Cardiac muscle cell (in vitro differentiated cells and primary cell): ENCODE data around the gene TXNRD2. TPM values are rescaled to one million over a fixed set of nuclear protein-coding genes. Genes with fewer than 3 reads are reported as not detected.

Experiments
- DNase-seq, 2 donors: peaks; one replicate each; pipeline versions ENCODE4 v3.0.0 to v3.0.0-alpha.2; 2010 to 2017; ENCODE audit warnings: low read depth in 1 of 2, low spot score in 1 of 2
- H3K27ac ChIP-seq: fragments of 200-600 bp; sonication (generic); 2 replicates; pipeline ENCODE4 v1.5.1; 2016
- H3K27me3 ChIP-seq: fragments of 200-600 bp; sonication (generic); 2 replicates; pipeline ENCODE4 v1.6.0; 2016; ENCODE audit warnings: control low read depth
- H3K36me3 ChIP-seq: fragments of 200-600 bp; sonication (generic); 2 replicates; pipeline ENCODE4 v1.5.1; 2016; ENCODE audit warnings: control low read depth
- H3K4me1 ChIP-seq: fragments of 200-600 bp; sonication (generic); 2 replicates; pipeline ENCODE4 v1.8.1; 2017; ENCODE audit warnings: low read depth, mild to moderate bottlenecking, mixed run types
- H3K4me3 ChIP-seq: fragments of 200-600 bp; sonication (generic); 2 replicates; pipeline ENCODE4 v1.5.1; 2016; ENCODE audit warnings: mild to moderate bottlenecking
- H3K9me3 ChIP-seq: fragments of 200-600 bp; sonication (generic); 2 replicates; pipeline ENCODE4 v1.5.1; 2017; ENCODE audit warnings: low read depth, mild to moderate bottlenecking, control low read depth
- polyA plus RNA-seq: library from polyadenylated mRNA; unstranded; fragments of >200 nt; fragmentation: Nextera tagmentation; extraction: Ambion mirVana; gene quantifications from 2 replicates; pipeline ENCODE4 v1.2.1, GENCODE V29; 2016
- total RNA-seq: library from RNA; depleted of rRNA; stranded (reverse); fragments of >200 nt; gene quantifications from 2 replicates; pipeline ENCODE4 v1.2.3, GENCODE V29; 2016
- TF ChIP-seq, protein P1 (sequence below): IDR thresholded peaks from 2 replicates; pipeline ENCODE4 v1.5.1; 2012; ENCODE audit warnings: low read depth, mild to moderate bottlenecking, low read length

The TXNRD2 gene
- total and polyA plus RNA-seq, 2 experiments from 2014 or later, result 15.6 to 21.2 TPM

DNA sequence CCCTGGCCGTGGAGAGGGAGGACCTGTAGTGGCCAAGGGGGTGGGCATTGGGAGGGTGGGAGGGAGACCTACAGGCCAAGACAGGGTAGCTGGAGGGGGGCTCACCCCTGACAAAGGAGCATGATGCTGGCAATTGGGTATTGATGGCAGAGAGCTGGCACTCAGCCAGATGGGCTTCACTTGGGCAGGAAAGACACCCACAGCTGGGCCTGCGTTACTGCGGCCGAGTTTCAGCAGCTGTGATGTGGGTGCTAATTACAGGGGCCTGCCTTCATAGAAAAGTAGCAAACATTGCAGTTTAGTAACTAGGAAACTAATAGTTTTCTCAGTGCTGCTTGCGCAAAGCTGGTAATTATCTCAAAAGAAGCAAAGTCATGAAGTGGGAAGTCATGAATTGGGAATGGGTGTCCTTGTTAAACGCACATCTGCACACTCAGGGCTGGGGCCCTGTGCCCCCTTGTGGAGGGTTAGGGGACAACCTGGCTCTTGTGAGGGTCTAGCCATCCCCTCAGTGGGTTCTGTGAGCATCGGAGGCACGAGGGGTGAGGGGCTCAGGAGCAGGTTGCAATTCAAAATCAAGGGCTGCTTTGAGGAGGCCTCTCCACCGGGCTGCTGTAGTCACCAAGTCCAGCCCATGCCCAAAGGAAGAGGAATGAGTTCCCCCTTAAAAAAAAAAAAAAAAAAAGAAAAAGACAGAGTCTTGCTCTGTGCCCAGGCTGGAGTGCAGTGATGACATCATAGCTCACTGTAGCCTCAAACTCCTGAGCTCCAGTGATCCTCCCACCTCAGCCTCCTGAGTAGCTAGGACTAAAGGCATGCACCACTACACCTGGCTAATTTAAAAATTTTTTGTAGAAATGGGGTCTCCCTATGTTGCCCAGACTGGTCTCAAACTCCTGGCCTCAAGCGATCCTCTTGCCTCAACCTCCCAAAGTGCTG is 24.4 kb upstream of the TXNRD2 start:
- H3K4me1 ChIP-seq, result no peaks in the 10 kb centered on the region
- H3K27ac ChIP-seq, result no peak overlapping the region
- TF ChIP-seq, protein P1, sequence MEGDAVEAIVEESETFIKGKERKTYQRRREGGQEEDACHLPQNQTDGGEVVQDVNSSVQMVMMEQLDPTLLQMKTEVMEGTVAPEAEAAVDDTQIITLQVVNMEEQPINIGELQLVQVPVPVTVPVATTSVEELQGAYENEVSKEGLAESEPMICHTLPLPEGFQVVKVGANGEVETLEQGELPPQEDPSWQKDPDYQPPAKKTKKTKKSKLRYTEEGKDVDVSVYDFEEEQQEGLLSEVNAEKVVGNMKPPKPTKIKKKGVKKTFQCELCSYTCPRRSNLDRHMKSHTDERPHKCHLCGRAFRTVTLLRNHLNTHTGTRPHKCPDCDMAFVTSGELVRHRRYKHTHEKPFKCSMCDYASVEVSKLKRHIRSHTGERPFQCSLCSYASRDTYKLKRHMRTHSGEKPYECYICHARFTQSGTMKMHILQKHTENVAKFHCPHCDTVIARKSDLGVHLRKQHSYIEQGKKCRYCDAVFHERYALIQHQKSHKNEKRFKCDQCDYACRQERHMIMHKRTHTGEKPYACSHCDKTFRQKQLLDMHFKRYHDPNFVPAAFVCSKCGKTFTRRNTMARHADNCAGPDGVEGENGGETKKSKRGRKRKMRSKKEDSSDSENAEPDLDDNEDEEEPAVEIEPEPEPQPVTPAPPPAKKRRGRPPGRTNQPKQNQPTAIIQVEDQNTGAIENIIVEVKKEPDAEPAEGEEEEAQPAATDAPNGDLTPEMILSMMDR, result peak; percentile 45
- no peaks in the 10 kb centered on the region for H3K9me3 ChIP-seq
- no peaks in the 10 kb centered on the region for H3K36me3 ChIP-seq
- no peaks in the 10 kb centered on the region for H3K27me3 ChIP-seq
- no peak for DNase-seq
- H3K4me3 ChIP-seq, result no peak overlapping the region

DNA sequence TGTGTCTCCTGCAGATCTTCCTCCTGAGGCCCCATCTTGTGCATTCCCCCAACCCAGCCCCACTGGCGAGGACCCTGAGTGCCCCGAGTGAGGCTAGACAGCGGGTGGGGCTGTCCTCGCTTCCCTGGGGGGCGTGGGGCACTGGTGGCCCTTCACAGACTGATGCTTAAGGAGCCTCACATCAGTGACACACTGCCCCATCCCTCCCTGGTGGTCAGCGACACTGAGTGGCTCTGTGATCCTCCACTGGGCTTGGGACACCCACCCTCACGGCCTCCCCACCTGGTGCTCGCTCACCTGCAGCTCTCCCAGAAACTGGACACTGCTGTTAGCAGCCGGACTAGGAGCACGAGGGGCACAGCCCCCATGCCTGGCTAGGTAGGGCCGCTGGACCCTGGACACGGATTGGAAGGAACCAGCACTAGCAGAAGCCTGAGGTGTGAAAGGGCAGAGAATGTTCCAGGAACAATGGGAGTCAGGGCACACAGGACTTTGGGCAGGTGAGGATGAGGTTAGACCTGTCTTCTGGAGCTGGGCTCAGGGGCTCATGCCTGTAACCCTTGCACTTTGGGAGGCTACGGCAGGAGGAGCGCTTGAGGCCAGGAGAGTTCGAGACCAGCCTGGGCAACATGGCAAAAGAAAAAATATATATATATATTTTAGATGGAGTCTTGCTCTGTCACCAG is 23.2 kb upstream of the TXNRD2 start:
- Histone ChIP-seq H3K9me3 (no peaks in the 10 kb centered on the region), H3K4me3 (no peak overlapping the region), H3K27me3 (no peaks in the 10 kb centered on the region), H3K36me3 (no peaks in the 10 kb centered on the region), H3K4me1 (peaks cover 5% of the 10 kb centered on the region), H3K27ac (no peak overlapping the region)
- DNase-seq, result no peak
- TF ChIP-seq, protein P1, result no peak

DNA sequence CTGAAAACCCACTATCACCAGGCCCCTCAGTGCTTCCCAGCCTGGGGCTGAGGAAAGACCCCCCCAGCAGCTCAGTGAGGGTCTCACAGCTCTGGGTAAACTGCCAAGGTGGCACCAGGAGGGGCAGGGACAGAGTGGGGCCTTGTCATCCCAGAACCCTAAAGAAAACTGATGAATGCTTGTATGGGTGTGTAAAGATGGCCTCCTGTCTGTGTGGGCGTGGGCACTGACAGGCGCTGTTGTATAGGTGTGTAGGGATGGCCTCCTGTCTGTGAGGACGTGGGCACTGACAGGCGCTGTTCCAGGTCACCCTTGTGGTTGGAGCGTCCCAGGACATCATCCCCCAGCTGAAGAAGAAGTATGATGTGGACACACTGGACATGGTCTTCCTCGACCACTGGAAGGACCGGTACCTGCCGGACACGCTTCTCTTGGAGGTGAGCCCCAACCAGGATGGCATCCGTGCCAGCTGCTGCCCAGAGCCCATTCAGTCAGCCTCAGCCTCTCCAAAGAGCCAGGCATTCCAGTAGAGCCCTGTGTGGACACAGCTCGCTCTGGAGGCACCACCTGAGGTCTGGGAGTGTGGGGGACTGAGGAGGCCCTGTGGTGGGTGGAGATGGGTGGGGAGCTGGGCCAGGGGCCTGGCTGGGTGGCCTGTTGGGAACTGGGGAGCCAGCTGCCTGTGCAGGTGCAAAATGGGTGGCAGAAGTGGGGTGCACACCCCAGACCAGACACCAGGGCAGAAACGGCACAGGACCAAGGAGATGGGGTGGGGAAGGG is 22.4 kb upstream of the TXNRD2 start:
- Histone ChIP-seq H3K27ac (no peak overlapping the region), H3K36me3 (no peaks in the 10 kb centered on the region), H3K27me3 (no peaks in the 10 kb centered on the region), H3K9me3 (no peaks in the 10 kb centered on the region), H3K4me1 (peaks cover 7% of the 10 kb centered on the region), H3K4me3 (no peak overlapping the region)
- TF ChIP-seq, protein P1, result no peak
- DNase-seq, result no peak

DNA sequence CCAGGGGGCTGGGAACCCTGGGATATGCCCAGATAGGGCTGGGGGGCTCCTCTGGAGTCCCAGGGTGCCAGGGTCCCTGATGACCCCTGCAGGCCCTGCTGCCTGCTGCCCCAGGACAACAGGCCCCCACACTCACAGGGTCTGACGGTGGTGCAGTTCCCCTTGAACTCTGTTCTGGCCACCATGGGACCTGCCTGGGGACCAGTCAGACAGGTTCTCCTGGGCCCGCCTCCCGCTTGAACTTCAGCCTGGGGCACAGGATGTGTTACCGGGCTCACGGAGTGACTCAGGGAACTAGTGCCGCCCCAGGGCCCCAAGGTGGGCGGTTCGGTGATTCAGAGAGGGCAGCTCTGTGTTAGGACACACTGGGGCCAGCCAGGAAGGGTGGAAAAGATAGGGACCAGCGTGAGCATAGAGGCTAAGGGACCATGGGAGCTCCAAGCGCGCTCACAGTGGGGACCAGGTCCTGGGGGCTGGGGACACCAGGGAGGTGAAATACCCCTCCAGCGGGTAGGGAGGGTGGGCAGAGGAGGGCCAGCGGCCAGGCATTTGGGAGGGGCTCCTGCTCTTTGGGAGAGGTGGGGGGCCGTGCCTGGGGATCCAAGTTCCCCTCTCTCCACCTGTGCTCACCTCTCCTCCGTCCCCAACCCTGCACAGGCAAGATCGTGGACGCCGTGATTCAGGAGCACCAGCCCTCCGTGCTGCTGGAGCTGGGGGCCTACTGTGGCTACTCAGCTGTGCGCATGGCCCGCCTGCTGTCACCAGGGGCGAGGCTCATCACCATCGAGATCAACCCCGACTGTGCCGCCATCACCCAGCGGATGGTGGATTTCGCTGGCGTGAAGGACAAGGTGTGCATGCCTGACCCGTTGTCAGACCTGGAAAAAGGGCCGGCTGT is 21.5 kb upstream of the TXNRD2 start:
- H3K27me3 ChIP-seq, result no peaks in the 10 kb centered on the region
- no peaks in the 10 kb centered on the region for H3K9me3 ChIP-seq
- H3K4me3 ChIP-seq, result no peak overlapping the region
- DNase-seq, result no peak
- H3K4me1 ChIP-seq, result peaks cover 11% of the 10 kb centered on the region
- no peaks in the 10 kb centered on the region for H3K36me3 ChIP-seq
- H3K27ac ChIP-seq, result no peak overlapping the region
- TF ChIP-seq, protein P1, result no peak
